B cell (primary cell): ENCODE data around the gene GRXCR2.

Experiments
- EZH2 ChIP-seq: IDR thresholded peaks from 2 replicates; pipeline ENCODE4 v1.6.1; 2012; ENCODE audit warnings: borderline replicate concordance, low read depth, mild to moderate bottlenecking, moderate library complexity, low read length; ENCODE audit not compliant: insufficient read depth, poor library complexity, severe bottlenecking
- TF ChIP-seq, protein P1 (sequence below): fragments of 200-600 bp; IDR thresholded peaks from one replicate; pipeline ENCODE4 v1.8.0; 2022; ENCODE audit warnings: antibody characterized with exemption, mild to moderate bottlenecking

DNA sequence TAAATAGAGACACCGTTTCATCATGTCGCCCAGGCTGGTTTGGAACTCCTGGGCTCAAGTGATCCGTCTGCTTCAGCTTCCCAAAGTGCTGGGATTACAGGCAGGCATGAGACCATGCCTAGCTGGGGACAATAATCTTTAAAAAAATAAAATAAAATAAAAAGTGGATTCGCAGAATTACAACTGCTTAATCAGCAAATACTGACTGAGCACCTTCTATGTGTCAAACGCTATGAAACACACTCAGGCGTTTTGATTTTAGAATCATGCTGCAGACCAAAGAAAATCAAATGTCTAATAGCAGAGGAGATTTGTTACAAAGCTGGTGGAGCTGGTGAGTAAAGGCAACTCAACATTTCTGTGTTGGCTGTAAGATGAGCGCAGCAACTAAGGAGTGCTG is 40.9 kb upstream of the GRXCR2 start:
- TF ChIP-seq, protein P1, sequence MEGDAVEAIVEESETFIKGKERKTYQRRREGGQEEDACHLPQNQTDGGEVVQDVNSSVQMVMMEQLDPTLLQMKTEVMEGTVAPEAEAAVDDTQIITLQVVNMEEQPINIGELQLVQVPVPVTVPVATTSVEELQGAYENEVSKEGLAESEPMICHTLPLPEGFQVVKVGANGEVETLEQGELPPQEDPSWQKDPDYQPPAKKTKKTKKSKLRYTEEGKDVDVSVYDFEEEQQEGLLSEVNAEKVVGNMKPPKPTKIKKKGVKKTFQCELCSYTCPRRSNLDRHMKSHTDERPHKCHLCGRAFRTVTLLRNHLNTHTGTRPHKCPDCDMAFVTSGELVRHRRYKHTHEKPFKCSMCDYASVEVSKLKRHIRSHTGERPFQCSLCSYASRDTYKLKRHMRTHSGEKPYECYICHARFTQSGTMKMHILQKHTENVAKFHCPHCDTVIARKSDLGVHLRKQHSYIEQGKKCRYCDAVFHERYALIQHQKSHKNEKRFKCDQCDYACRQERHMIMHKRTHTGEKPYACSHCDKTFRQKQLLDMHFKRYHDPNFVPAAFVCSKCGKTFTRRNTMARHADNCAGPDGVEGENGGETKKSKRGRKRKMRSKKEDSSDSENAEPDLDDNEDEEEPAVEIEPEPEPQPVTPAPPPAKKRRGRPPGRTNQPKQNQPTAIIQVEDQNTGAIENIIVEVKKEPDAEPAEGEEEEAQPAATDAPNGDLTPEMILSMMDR: no peak
- no peak for TF ChIP-seq EZH2
